Measurements from ENCODE around the gene KMT2C.
A peak's percentile ranks its signal among the peaks of the same experiment; 100 is the strongest.

The KMT2C gene

DNA sequence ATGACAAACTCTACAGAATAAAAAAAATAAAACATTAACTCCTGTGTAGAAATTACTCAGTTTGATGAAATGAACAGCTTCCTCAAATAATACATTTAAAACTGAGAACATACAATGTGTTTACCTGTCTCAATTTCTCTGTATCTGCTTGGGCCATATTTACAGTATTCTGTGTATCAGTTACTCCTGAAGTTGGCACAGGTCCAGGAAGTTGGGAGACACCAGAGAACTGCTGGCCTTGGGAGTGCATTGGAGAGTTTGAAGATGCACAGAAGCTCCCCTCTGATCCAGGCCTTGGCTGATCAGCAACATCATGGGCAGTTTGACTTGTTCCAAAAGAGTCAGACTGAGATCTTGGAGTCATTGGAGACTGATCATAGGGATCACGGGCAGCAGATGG lies 255.2 kb downstream of the KMT2C start:
- DNase-seq, result peak; percentile 9

- DNase-seq, result no peak
Observed at GRCh38 chr7:152180048-152180447, 255.8 kb downstream of the KMT2C start.

DNA sequence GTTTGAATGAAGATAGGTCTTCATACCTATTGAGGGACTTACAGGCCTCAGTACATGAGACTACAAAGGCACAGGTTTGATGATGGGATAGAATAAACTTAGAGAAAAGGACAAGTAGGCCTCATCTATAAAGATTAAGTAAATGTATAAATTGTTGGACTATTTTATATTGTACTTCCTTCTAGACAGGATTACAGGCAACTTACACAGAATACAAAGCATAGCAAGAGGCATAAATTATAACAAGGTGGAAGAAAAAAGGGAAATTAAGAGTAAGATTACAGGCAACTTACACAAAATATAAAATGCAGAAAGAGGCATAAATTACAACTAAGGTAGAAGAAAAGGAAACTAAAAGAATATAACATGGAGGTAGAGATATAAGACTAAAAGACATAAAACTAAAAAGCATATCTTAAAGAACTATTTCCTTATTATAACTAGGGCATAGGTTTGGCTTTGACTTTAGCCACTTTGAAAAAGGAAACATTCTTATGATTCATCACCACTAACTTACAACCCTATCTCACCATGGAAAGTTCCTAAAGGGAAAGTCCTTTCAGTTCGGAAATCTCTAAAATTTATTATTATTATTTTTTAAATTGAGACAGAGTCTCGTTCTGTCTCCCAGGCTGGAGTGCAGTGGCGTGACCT lies 257.3 kb downstream of the KMT2C start:
- no peak for DNase-seq

- DNase-seq, result no peak
Observed at GRCh38 chr7:152177681-152178404, 258.0 kb downstream of the KMT2C start.

GRCh38 chr7:152176797-152177196 lies 259.0 kb downstream of the KMT2C start:
- DNase-seq, result no peak

DNA sequence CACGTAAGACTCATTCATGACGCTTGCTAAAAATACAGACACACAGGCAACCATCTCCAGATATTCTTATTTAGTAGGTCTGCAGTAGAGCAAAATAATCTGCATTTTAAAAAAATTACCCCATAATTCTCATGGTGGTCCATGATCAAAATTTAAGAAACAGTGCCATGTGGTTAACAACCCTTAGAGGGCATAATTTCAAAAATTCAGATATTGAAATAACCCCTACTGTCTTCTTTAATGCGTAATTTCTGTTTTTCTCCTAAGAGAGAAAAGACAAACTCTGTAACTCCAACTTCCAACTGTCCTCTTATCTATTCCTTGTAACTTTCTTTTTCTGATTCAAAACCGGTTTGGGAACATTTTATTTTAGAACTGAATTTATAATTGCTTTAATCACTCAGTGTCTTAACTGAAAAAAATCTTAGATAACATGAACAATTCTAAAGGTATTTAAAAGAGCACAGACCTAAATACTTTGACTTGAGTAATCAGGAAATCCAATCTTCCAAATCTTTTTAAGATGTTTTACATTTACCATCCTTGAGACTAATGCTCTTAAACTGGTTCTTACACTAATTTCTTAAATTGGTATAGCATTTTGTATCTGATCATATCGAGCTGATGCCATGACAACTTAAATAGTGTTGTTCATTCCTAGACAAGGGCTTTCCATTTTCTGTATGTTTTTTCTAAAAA lies 262.3 kb downstream of the KMT2C start:
- DNase-seq, result no peak

- DNase-seq, result no peak
Observed at GRCh38 chr7:152162287-152162686, 273.5 kb downstream of the KMT2C start.

DNA sequence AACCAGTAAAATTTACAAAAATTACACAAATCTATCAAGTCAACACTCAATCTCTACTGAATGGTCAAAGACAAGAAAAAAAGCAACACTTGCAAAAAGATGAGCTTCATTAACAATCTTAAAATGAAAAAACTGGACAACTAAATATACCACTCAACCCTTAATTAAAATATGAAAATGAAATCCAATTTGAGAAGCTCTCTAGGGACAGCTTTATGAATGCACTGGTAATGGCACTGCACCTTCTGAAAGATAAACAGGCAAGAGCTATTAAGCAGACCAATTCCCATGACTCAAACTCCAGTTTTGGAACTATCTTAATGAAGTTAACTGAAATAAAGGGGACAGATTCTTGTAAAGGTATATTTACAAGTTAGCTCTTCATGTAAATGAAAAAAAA lies 274.6 kb downstream of the KMT2C start:
- DNase-seq, result no peak

- DNase-seq, result no peak
Observed at GRCh38 chr7:152158801-152159587, 276.8 kb downstream of the KMT2C start.

DNA sequence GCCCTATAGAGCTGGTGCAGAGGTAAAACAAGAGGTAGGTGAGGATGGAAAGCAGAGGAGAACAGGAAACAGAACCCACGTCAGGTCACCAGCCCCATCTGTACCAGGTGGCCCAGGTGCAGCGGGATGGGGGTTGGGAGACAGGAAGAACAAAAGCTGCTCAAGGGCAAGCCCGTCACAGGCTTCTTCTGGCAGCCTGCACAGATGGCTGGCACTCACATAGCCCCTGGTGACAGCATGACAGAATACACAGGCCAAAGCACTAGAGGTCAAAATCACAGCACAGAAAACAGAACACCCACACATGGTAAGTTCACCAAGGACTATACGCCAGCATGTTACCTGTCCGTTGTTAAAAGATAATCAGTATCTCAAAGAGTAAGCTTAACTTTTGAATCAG lies 283.5 kb downstream of the KMT2C start:
- no peak for DNase-seq

DNA sequence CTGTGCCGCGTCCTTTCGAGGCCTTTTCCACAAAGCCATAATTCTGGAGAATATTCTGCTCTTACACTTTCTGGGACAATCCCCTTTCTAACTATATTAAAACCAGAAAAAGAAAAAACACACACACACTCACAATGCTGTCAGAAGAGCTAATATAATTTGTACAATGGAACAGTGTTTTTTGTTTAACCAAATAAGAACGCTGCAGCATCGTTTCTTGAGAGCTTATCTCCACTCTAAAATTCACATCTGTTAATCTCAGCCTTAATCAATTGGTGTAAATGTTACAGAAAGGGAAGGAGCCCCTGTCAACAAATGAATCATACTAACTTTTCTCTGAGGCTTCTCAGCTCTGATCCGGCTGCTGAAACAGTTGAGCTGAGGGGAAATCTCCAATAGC lies 286.4 kb downstream of the KMT2C start:
- DNase-seq, result no peak

DNA sequence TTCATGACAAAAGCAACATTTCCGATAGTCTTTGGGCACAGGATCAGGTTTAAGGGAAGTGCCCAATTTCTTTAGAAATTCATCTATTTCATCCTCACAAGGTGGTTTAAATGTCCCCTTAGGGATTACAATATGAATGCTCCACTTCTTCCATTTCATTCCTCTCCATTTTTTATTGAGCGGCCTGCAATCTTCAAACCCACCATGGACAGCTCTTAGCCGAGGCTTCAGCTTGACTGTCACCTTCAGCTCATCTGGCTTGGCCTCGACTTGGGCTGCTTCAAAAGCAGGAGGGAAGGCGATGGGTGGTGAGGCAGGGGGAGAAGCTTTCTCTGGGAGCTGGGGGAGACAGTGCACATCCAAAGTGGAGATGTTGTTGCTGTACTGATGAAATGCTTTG lies 287.1 kb downstream of the KMT2C start:
- no peak for DNase-seq

DNA sequence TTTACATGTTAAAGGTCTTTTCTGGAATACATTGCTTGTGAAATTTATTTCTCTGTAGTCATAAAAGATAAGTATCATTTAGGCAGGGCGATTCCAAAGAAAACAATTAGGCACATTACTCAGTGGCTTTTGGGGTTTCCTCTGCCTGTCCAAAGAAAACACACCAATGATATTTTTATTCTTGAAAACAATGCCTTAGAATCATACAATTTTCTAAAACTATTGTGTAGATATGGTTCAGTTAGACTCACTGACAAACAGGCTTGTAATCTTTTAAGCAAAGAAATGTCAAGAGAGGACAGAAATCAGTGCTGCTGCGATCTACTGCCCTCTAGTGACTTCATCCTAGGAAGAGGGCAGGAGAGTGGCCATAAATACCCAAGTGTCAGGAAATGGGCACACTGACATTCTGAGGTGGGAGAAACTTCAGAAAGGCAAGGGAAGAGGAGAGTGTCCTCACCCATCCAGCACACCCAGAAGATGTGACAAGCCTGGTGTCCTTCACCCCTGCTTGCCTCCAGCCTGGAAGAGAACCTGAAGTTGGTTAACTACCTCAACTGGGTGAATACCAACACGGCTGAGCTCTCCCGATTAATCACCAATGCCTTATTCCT lies 289.8 kb downstream of the KMT2C start:
- peak; percentile 15 for DNase-seq

- DNase-seq, result no peak
Observed at GRCh38 chr7:152144557-152145245, 291.1 kb downstream of the KMT2C start.

DNA sequence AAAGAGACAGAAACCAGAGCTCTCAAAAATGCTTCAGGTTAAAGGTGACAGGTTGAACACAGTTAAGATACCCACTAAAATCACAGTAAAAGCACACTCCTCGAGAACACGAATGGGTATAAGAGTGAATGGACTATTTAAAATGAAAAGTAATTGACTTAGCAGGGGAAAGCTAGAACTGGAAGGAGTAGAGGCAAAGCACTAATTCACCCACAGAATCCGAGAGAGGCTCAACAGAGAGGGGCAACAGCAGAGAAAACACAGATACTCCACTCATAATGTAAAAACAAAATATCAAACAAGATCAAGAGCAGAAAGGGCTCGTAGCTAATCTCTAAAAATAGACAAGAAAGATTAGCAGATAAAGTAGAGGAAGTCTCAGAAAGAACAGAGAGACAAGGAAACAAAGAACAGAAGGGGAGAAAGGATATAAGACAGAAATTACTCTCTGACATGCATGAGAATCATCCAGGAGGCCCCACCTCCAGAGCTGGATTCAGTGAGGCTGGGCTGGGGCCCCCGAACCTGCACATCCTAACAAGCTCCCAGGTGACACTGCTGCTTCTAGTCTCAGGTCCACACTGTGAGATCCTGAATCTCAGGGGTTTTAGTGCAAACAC lies 292.7 kb downstream of the KMT2C start:
- DNase-seq, result no peak

GRCh38 chr7:152140560-152140959 lies 295.2 kb downstream of the KMT2C start:
- DNase-seq, result no peak

DNA sequence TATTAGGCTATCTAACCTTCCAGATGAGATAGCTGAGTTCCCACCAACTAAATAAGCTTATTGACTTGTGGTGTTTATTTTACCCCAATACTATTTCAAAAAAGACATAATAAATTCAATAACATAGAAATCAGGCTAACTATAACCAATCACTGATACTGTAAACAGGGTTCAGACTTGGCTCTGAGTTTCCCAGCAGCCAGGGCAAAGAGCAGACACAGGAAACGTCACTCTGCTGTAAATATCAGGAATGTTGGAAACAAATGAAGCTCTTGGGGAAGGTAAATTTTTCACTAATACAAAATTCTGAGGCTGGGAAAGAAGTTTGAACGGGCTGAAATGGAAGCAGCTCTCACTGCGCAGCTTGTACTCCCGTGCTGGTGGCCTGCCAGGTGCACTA lies 295.7 kb downstream of the KMT2C start:
- no peak for DNase-seq

DNA sequence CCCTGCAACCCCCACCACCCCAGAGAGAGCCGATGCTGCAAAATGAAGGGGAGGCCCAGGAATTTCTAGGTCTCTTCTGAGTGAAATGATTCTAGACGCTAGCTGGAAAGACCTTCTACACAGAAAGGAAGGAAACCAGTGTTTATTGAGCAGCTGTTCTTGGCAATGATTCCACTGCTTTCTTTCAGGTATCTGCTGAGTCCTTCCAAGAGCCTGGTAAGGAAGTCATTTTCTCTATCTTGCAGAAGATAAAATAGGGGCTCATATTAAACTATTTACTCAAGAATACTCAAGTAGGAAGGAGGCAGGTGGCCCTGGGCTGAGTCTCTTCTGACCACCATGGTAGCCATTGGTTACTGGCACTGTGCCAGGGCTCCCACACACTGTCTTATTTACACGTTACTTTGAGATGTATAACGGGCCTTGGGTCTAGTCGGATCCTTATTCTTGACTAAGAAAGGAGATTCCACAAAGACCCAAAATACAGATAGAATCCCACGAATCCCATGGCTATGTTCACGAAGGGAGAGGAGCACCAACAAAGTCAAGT lies 298.3 kb downstream of the KMT2C start:
- no peak for DNase-seq

DNA sequence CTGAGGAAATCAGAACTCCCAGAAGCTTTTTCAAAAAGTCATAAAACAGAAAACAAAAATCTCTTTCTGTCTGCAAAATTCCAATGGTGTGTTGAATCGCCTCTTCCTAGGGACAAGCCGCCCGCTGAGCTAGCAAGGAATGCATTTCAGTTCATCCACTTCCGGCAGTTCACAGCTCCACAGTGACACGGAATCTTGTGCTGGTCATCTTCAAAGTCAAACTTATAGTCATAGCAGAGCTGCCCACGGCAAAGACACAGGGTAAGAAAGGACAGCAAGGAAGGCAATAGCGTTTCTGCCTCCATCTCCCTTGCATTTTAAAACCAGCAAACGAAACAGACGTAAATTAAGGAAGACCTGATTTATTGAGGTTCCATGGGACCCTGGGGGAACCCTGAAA lies 299.1 kb downstream of the KMT2C start:
- no peak for DNase-seq

DNA sequence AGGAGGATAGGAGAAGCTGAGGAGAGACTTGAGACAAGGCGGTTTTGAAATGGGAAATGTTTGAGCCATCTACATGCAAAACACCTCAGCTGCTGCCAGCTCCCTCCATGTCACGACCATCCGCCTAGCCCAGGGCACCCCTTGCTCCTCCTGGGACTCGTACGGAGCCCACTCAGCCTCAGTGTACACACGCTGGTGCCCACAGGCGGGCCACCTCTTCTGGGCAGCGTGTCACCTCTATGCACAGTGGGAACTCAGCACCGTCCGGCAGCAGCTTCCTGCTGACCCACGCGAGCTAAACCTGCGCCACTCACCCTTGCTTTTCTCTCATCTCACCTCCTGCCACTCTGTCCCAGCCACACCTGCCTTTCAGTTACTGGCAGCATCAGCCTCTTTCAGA lies 302.0 kb downstream of the KMT2C start:
- no peak for DNase-seq

GRCh38 chr7:152132812-152133211 lies 303.0 kb downstream of the KMT2C start:
- DNase-seq, result no peak
